Measurements from ENCODE around the gene GATD1.

The GATD1 gene

DNA sequence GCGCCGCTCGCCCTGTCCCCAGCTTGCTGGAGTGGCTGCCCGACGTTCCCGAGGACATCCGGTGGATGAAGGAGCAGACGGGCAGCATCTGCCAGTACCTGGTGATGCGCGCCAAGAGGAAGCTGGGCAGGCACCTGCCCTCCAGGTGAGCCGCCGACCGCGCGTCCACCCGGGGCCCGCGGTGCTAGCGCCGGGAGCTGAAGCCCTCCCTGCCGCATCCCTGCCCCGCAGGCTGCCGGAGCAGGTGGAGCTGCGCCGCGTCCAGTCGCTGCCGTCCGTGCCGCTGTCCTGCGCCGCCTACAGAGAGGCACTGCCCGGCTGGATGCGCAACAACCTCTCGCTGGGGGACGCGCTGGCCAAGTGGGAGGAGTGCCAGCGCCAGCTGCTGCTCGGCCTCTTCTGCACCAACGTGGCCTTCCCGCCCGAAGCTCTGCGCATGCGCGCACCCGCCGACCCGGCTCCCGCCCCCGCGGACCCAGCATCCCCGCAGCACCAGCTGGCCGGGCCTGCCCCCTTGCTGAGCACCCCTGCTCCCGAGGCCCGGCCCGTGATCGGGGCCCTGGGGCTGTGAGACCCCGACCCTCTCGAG is 47.1 kb upstream of the GATD1 start:
- no peak for TF ChIP-seq CTCF (IDR thresholded peaks at IDR 0.05; ENCODE audit: insufficient read depth, low read length, poor library complexity, severe bottlenecking)
- H3K4me3 ChIP-seq (replicated peaks; ENCODE audit: low read depth, low read length) = no peak overlapping the region
- peaks cover 4% of the 10 kb centered on the region; the same call in 1 of the 2 replicates for H3K36me3 ChIP-seq (ENCODE audit: control insufficient read depth, insufficient read depth, low read length)
- no peak for DNase-seq (ENCODE audit: extremely low read depth, insufficient read length)
- H3K27me3 ChIP-seq (replicated peaks; ENCODE audit: control insufficient read depth, insufficient read depth, low read length) = no peaks in the 10 kb centered on the region

GRCh38 chr11:823441-824291 is 46.4 kb upstream of the GATD1 start:
- DNase-seq (ENCODE audit: extremely low read depth, insufficient read length) = no peak
- TF ChIP-seq CTCF (IDR thresholded peaks at IDR 0.05; ENCODE audit: insufficient read depth, low read length, poor library complexity, severe bottlenecking) = no peak
- Histone ChIP-seq H3K27me3 (replicated peaks; ENCODE audit: control insufficient read depth, insufficient read depth, low read length) (no peaks in the 10 kb centered on the region), H3K36me3 (ENCODE audit: control insufficient read depth, insufficient read depth, low read length) (peaks cover 4% of the 10 kb centered on the region; the same call in 1 of the 2 replicates), H3K4me3 (replicated peaks; ENCODE audit: low read depth, low read length) (no peak overlapping the region)

- H3K36me3 ChIP-seq (ENCODE audit: control insufficient read depth, insufficient read depth, low read length) = peaks cover 4% of the 10 kb centered on the region; the same call in 1 of the 2 replicates
- no peak for TF ChIP-seq CTCF (IDR thresholded peaks at IDR 0.05; ENCODE audit: insufficient read depth, low read length, poor library complexity, severe bottlenecking)
- no peak for DNase-seq (ENCODE audit: extremely low read depth, insufficient read length)
- no peaks in the 10 kb centered on the region for H3K27me3 ChIP-seq (replicated peaks; ENCODE audit: control insufficient read depth, insufficient read depth, low read length)
- H3K4me3 ChIP-seq (replicated peaks; ENCODE audit: low read depth, low read length) = no peak overlapping the region
These were observed 44.5 kb upstream of the GATD1 start for GRCh38 chr11:821512-822371.

- DNase-seq (ENCODE audit: extremely low read depth, insufficient read length) = no peak
- no peak for TF ChIP-seq CTCF (IDR thresholded peaks at IDR 0.05; ENCODE audit: insufficient read depth, low read length, poor library complexity, severe bottlenecking)
- H3K4me3 ChIP-seq (replicated peaks; ENCODE audit: low read depth, low read length) = peak overlapping the region; percentile 82
- H3K27me3 ChIP-seq (replicated peaks; ENCODE audit: control insufficient read depth, insufficient read depth, low read length) = no peaks in the 10 kb centered on the region
- H3K36me3 ChIP-seq (ENCODE audit: control insufficient read depth, insufficient read depth, low read length) = peaks cover 5% of the 10 kb centered on the region; the same call in 1 of the 2 replicates
These were observed 43.6 kb upstream of the GATD1 start for GRCh38 chr11:820655-821511.
